MM.1S (cell line): ENCODE results near the gene TRAPPC8.

Source experiments
- DNase-seq: peaks from one replicate; pipeline ENCODE4 v3.0.0-alpha.2; 2015
- H2AFZ ChIP-seq: fragments of 300-600 bp; sonication (generic); 2 replicates; pipeline ENCODE4 v1.6.0; 2016; ENCODE audit warnings: antibody characterized with exemption, low read length
- H3F3A ChIP-seq: fragments of 300-600 bp; sonication (generic); 2 replicates; pipeline ENCODE4 v1.6.1; 2016; ENCODE audit warnings: mild to moderate bottlenecking, antibody characterized with exemption, low read length, moderate library complexity, mixed read lengths; ENCODE audit not compliant: insufficient read depth
- H3K27ac ChIP-seq: fragments of 300-600 bp; sonication (generic); 2 replicates; pipeline ENCODE4 v1.5.1; 2016; ENCODE audit warnings: mild to moderate bottlenecking, low read length
- H3K27me3 ChIP-seq: fragments of 300-600 bp; sonication (generic); replicated peaks from 2 replicates; pipeline ENCODE4 v1.6.0; 2016; ENCODE audit warnings: low read length; ENCODE audit not compliant: insufficient read depth
- H3K36me3 ChIP-seq: fragments of 300-600 bp; sonication (generic); replicated peaks from 2 replicates; pipeline ENCODE4 v1.6.1; 2016; ENCODE audit warnings: mild to moderate bottlenecking, low read length, mixed read lengths; ENCODE audit not compliant: insufficient read depth
- H3K4me1 ChIP-seq: fragments of 300-600 bp; sonication (generic); 2 replicates; pipeline ENCODE4 v1.6.1; 2016; ENCODE audit warnings: low read length, mixed read lengths
- H3K4me2 ChIP-seq: fragments of 300-600 bp; sonication (generic); 2 replicates; pipeline ENCODE4 v1.6.0; 2016; ENCODE audit warnings: low read depth, low read length
- H3K4me3 ChIP-seq: fragments of 300-600 bp; sonication (generic); 2 replicates; pipeline ENCODE4 v1.5.1; 2016; ENCODE audit warnings: low read length, mixed read lengths
- H3K79me2 ChIP-seq: fragments of 300-600 bp; sonication (generic); 2 replicates; pipeline ENCODE4 v1.6.1; 2016; ENCODE audit warnings: mixed run types, low read length, mixed read lengths
- H3K9ac ChIP-seq: fragments of 300-600 bp; sonication (generic); 2 replicates; pipeline ENCODE4 v1.6.1; 2016; ENCODE audit warnings: low read length, mixed read lengths
- H3K9me2 ChIP-seq: fragments of 300-600 bp; sonication (generic); replicated peaks from 2 replicates; pipeline ENCODE4 v1.6.1; 2016; ENCODE audit warnings: mild to moderate bottlenecking, low read length, mixed read lengths; ENCODE audit not compliant: insufficient read depth
- H3K9me3 ChIP-seq: fragments of 300-600 bp; sonication (generic); replicated peaks from 2 replicates; pipeline ENCODE4 v1.6.1; 2016; ENCODE audit warnings: mild to moderate bottlenecking, low read length, mixed read lengths; ENCODE audit not compliant: insufficient read depth
- H4K20me1 ChIP-seq: fragments of 300-600 bp; sonication (generic); 2 replicates; pipeline ENCODE4 v1.6.1; 2016; ENCODE audit warnings: mild to moderate bottlenecking, low read length, moderate library complexity, mixed read lengths; ENCODE audit not compliant: insufficient read depth
- CTCF ChIP-seq: fragments of 300-600 bp; sonication (generic); IDR thresholded peaks from 2 replicates; pipeline ENCODE4 v1.5.1; 2016; ENCODE audit warnings: antibody characterized with exemption, low read length, mixed read lengths
- EZH2 ChIP-seq: fragments of 300-600 bp; sonication (generic); optimal IDR thresholded peaks from 2 replicates; pipeline ENCODE3; 2017; ENCODE audit warnings: low read depth, mild to moderate bottlenecking, antibody characterized with exemption, low read length, mixed read lengths
- EZH2phosphoT487 ChIP-seq: fragments of 300-600 bp; sonication (generic); IDR thresholded peaks from 2 replicates; pipeline ENCODE4 v1.6.1; 2018; ENCODE audit warnings: antibody characterized with exemption, low read length

The TRAPPC8 gene

GRCh38 chr18:31983020-31983419 lies 40.1 kb upstream of the TRAPPC8 start:
- Histone ChIP-seq H3K4me2 (no peak overlapping the region), H3K9me2 (no peaks in the 10 kb centered on the region), H3K9ac (no peak overlapping the region), H3K4me1 (no peaks in the 10 kb centered on the region), H3F3A (no peaks in the 10 kb centered on the region), H3K79me2 (no peaks in the 10 kb centered on the region), H2AFZ (no peak overlapping the region), H3K4me3 (no peak overlapping the region), H3K9me3 (no peaks in the 10 kb centered on the region), H3K36me3 (no peaks in the 10 kb centered on the region), H4K20me1 (no peaks in the 10 kb centered on the region), H3K27ac (no peak overlapping the region), H3K27me3 (no peaks in the 10 kb centered on the region)
- no peak for TF ChIP-seq CTCF
- no peak for TF ChIP-seq EZH2
- no peak for DNase-seq

DNA sequence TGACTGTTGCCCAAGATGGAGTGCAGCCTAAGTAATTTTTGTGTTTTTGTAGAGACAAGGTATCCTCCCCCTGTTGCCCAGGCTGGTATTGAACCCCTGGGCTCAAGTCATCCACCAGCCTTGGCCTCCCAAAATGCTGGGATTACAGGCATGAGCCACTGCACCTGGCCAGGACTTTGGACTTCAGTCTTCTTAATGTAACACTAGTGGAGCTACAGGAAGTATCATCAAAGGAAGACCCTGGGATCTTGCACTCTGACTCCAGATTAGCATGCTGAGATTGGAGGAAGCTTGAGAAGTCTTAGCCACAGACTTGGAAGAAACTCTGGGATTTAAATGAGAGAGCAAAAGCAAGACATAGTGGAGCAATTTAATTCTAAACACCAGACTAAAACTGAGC lies 37.9 kb upstream of the TRAPPC8 start:
- Histone ChIP-seq H2AFZ (no peak overlapping the region), H3K4me3 (no peak overlapping the region)

DNA sequence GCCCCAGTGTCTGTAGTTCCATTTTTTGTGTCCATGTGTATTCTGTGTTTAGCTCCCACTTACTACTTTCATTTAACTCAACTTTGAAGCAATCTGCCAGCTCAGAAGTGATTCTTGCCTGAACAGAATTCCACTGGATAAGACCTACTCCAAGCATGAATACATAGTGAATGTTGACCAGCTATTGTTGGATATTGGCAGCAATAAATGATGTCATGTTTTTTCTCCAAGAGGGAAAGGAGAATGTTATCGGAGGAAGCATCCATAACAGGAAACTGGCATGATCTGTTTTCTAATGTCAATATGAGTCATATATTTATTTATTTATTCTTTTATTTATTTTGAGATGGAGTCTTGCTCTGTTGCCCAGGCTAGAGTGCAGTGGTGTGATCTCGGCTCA lies 36.8 kb upstream of the TRAPPC8 start:
- no peak for DNase-seq
- Histone ChIP-seq H3K27ac (no peak overlapping the region), H2AFZ (no peak overlapping the region), H3K9ac (no peak overlapping the region), H3F3A (no peaks in the 10 kb centered on the region), H3K9me2 (no peaks in the 10 kb centered on the region), H3K4me3 (no peak overlapping the region), H4K20me1 (no peaks in the 10 kb centered on the region), H3K79me2 (no peaks in the 10 kb centered on the region), H3K9me3 (no peaks in the 10 kb centered on the region), H3K4me2 (no peak overlapping the region), H3K27me3 (no peaks in the 10 kb centered on the region), H3K4me1 (no peaks in the 10 kb centered on the region), H3K36me3 (no peaks in the 10 kb centered on the region)
- TF ChIP-seq EZH2phosphoT487 = no peak
- TF ChIP-seq CTCF = no peak
- no peak for TF ChIP-seq EZH2

More for the DNA sequence above, 37.9 kb upstream of the TRAPPC8 start:
- Histone ChIP-seq H3K79me2 (no peaks in the 10 kb centered on the region), H3K9me2 (no peaks in the 10 kb centered on the region), H3K36me3 (no peaks in the 10 kb centered on the region), H3K4me2 (no peak overlapping the region), H4K20me1 (no peaks in the 10 kb centered on the region), H3K27ac (no peak overlapping the region), H3K9ac (no peak overlapping the region), H3K4me1 (no peaks in the 10 kb centered on the region), H3K9me3 (no peaks in the 10 kb centered on the region), H3K27me3 (no peaks in the 10 kb centered on the region), H3F3A (no peaks in the 10 kb centered on the region)
- no peak for TF ChIP-seq EZH2phosphoT487
- no peak for TF ChIP-seq EZH2
- TF ChIP-seq CTCF = no peak
- no peak for DNase-seq
